AML-193 (cell line): Measurements from ENCODE around the gene STIP1.
"Not testable (repeated sequence)": the region's sequence is repeated elsewhere in the genome, so short reads cannot be mapped to it uniquely, and the experiment has no call there.

Experiments used
- DNase-seq, 2 experiments: peaks; one replicate each; lab custom pipeline; 2025; lab: John Stamatoyannopoulos, UW

Gene STIP1

GRCh38 chr11:64237484-64237951 is 51.5 kb downstream of the STIP1 start:
- DNase-seq, result no peak

GRCh38 chr11:64238076-64238475 is 52.1 kb downstream of the STIP1 start:
- DNase-seq, result no peak

- DNase-seq, result peak; percentile 37 to 52
Observed at GRCh38 chr11:64238999-64239398, 53.0 kb downstream of the STIP1 start.

GRCh38 chr11:64239662-64240434 is 53.9 kb downstream of the STIP1 start:
- peak; percentile 68 to 71 for DNase-seq

- DNase-seq, result peak; percentile 85 to 87
Observed at GRCh38 chr11:64240435-64241240, 54.7 kb downstream of the STIP1 start, which contains the start of gene FKBP2. Gene FKBP2, plus strand, starts transcription at chr11:64241095. Its CDS starts 1,293 bp downstream, at chr11:64242388.

- peak in 1 of 2 experiments; percentile 93 for DNase-seq
Observed at GRCh38 chr11:64241241-64241490, 55.2 kb downstream of the STIP1 start.

GRCh38 chr11:64241491-64242374 is 55.8 kb downstream of the STIP1 start:
- DNase-seq, result peak in 1 of 2 experiments; percentile 96

GRCh38 chr11:64243236-64243854 is 57.4 kb downstream of the STIP1 start:
- DNase-seq, result no peak

GRCh38 chr11:64244107-64244506 is 58.1 kb downstream of the STIP1 start:
- DNase-seq, result no peak

- DNase-seq, result no peak
Observed at GRCh38 chr11:64244966-64245365, 59.0 kb downstream of the STIP1 start.

GRCh38 chr11:64245401-64245796 is 59.4 kb downstream of the STIP1 start:
- DNase-seq, result peak; percentile 13 to 15

GRCh38 chr11:64245797-64246620 is 60.0 kb downstream of the STIP1 start:
- peak in 1 of 2 experiments; percentile 30 for DNase-seq

- DNase-seq, result not testable (repeated sequence)
Observed at GRCh38 chr11:64246621-64246870, 60.6 kb downstream of the STIP1 start.

GRCh38 chr11:64246871-64247728 is 61.1 kb downstream of the STIP1 start, which contains the start of gene PPP1R14B:
Gene PPP1R14B, minus strand, starts transcription at chr11:64246943. Its CDS starts 270 bp downstream, at chr11:64246673.
- DNase-seq, result peak; percentile 64 to 66

GRCh38 chr11:64247729-64248531 is 62.0 kb downstream of the STIP1 start:
- DNase-seq, result no peak

GRCh38 chr11:64248578-64248977 is 62.6 kb downstream of the STIP1 start:
- DNase-seq, result no peak

GRCh38 chr11:64249038-64249437 is 63.1 kb downstream of the STIP1 start:
- no peak for DNase-seq

GRCh38 chr11:64249563-64250414 is 63.8 kb downstream of the STIP1 start:
- no peak for DNase-seq
